ENCODE results near the gene YARS1. TPM values are rescaled to one million over a fixed set of nuclear protein-coding genes. Genes with fewer than 3 reads are reported as not detected.

Gene YARS1
- total and polyA plus RNA-seq, 2 of the 13 experiments (the other 11 are each of a cell fraction or from before 2014, with no cell fraction given), result 50.1 to 113 TPM

DNA sequence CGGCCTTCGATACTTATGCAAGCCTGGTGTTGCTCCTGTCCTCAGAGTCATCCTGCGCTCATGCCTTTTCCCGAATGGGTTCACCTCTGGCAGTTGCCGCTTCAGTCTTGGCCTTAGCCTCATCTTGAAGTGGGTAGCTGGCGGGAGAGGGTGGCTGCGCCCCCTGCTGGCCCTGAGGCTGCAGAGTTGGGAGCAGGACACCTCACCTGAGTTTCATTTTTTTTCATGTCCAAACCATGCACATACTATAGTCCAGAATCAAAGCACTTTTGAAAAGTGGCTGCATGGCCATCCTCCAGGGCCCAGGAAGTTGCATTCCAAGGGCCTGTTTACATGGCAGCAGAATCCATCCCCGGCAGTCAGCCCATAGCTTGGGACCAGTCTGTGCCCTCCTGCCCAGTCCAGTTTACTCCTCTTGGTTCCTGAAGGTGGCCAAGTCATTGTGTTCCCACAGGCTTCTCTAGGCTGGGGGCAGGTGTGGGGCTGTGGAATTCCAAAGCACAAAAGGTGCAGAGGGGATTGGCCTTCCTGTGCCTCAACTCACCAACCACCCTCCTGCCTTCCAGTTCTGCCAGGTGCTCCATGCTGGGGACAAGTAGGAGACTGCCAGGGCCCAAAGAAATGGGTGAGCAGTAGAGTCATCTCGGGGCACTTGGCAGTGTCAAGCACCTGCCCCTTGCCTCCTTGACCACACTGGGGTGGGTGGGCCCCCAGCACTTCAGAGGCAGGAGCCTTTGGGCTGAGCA, 44.0 kb downstream of the YARS1 start (continued):
- TF ChIP-seq EED (CRISPR knock-in tag; IDR thresholded peaks at IDR 0.05) (no peak), ATF7-NPFF (CRISPR knock-in tag; IDR thresholded peaks at IDR 0.05; ENCODE audit: low read depth) (peak; percentile 42; the same call in 1 of the 2 replicates), ZSCAN31 (CRISPR knock-in tag; IDR thresholded peaks at IDR 0.05; ENCODE audit: low read depth) (0 out of 2 replicates have a peak, but pooled peaks have one; percentile 42), ASH2L (IDR thresholded peaks at IDR 0.05; ENCODE audit: insufficient read length, low read depth, low read length) (no peak), ISL2 (CRISPR knock-in tag; IDR thresholded peaks at IDR 0.05) (0 out of 2 replicates have a peak, but pooled peaks have one; percentile 35), TARDBP (CRISPR knock-in tag; IDR thresholded peaks at IDR 0.05) (no peak), SETDB1 (CRISPR knock-in tag; IDR thresholded peaks at IDR 0.05; ENCODE audit: borderline replicate concordance) (no peak), SOX6 (IDR thresholded peaks at IDR 0.05) (no peak), SOX6 (CRISPR knock-in tag; IDR thresholded peaks at IDR 0.05) (peak; percentile 53), ZNF547 (CRISPR knock-in tag; IDR thresholded peaks at IDR 0.05) (no peak), ZNF124 (CRISPR knock-in tag; IDR thresholded peaks at IDR 0.05) (0 out of 2 replicates have a peak, but pooled peaks have one; percentile 26), SALL1 (CRISPR knock-in tag; IDR thresholded peaks at IDR 0.05) (peak; percentile 61), SAP130 (CRISPR knock-in tag; IDR thresholded peaks at IDR 0.05; ENCODE audit: low read depth) (peak; percentile 37; the same call in 1 of the 2 replicates), ZBTB3 (CRISPR knock-in tag; IDR thresholded peaks at IDR 0.05; ENCODE audit: borderline replicate concordance, low read depth) (no peak), ISX (CRISPR knock-in tag; conservative IDR thresholded peaks at IDR 0.05) (no peak), SMC3 (IDR thresholded peaks at IDR 0.05; ENCODE audit: low read length) (peak; percentile 86), NR2F6 (IDR thresholded peaks at IDR 0.05) (no peak), NR2F6 (CRISPR knock-in tag; IDR thresholded peaks at IDR 0.05) (no peak), ZFP37 (CRISPR knock-in tag; IDR thresholded peaks at IDR 0.05; ENCODE audit: borderline replicate concordance) (no peak)
- TF ChIP-seq, protein P1, sequence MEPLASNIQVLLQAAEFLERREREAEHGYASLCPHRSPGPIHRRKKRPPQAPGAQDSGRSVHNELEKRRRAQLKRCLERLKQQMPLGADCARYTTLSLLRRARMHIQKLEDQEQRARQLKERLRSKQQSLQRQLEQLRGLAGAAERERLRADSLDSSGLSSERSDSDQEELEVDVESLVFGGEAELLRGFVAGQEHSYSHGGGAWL (CRISPR knock-in tag; IDR thresholded peaks at IDR 0.05), result 0 out of 2 replicates have a peak, but pooled peaks have one; percentile 15
- TF ChIP-seq, protein P2, sequence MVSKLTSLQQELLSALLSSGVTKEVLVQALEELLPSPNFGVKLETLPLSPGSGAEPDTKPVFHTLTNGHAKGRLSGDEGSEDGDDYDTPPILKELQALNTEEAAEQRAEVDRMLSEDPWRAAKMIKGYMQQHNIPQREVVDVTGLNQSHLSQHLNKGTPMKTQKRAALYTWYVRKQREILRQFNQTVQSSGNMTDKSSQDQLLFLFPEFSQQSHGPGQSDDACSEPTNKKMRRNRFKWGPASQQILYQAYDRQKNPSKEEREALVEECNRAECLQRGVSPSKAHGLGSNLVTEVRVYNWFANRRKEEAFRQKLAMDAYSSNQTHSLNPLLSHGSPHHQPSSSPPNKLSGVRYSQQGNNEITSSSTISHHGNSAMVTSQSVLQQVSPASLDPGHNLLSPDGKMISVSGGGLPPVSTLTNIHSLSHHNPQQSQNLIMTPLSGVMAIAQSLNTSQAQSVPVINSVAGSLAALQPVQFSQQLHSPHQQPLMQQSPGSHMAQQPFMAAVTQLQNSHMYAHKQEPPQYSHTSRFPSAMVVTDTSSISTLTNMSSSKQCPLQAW (CRISPR knock-in tag; IDR thresholded peaks at IDR 0.05), result 0 out of 2 replicates have a peak, but pooled peaks have one; percentile 6
- TF ChIP-seq, protein P3, sequence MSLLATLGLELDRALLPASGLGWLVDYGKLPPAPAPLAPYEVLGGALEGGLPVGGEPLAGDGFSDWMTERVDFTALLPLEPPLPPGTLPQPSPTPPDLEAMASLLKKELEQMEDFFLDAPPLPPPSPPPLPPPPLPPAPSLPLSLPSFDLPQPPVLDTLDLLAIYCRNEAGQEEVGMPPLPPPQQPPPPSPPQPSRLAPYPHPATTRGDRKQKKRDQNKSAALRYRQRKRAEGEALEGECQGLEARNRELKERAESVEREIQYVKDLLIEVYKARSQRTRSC (CRISPR knock-in tag; IDR thresholded peaks at IDR 0.05; ENCODE audit: low read depth), result no peak
- TF ChIP-seq, protein P4, sequence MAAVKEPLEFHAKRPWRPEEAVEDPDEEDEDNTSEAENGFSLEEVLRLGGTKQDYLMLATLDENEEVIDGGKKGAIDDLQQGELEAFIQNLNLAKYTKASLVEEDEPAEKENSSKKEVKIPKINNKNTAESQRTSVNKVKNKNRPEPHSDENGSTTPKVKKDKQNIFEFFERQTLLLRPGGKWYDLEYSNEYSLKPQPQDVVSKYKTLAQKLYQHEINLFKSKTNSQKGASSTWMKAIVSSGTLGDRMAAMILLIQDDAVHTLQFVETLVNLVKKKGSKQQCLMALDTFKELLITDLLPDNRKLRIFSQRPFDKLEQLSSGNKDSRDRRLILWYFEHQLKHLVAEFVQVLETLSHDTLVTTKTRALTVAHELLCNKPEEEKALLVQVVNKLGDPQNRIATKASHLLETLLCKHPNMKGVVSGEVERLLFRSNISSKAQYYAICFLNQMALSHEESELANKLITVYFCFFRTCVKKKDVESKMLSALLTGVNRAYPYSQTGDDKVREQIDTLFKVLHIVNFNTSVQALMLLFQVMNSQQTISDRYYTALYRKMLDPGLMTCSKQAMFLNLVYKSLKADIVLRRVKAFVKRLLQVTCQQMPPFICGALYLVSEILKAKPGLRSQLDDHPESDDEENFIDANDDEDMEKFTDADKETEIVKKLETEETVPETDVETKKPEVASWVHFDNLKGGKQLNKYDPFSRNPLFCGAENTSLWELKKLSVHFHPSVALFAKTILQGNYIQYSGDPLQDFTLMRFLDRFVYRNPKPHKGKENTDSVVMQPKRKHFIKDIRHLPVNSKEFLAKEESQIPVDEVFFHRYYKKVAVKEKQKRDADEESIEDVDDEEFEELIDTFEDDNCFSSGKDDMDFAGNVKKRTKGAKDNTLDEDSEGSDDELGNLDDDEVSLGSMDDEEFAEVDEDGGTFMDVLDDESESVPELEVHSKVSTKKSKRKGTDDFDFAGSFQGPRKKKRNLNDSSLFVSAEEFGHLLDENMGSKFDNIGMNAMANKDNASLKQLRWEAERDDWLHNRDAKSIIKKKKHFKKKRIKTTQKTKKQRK (IDR thresholded peaks at IDR 0.05; ENCODE audit: low read length), result no peak
- TF ChIP-seq, protein P5, sequence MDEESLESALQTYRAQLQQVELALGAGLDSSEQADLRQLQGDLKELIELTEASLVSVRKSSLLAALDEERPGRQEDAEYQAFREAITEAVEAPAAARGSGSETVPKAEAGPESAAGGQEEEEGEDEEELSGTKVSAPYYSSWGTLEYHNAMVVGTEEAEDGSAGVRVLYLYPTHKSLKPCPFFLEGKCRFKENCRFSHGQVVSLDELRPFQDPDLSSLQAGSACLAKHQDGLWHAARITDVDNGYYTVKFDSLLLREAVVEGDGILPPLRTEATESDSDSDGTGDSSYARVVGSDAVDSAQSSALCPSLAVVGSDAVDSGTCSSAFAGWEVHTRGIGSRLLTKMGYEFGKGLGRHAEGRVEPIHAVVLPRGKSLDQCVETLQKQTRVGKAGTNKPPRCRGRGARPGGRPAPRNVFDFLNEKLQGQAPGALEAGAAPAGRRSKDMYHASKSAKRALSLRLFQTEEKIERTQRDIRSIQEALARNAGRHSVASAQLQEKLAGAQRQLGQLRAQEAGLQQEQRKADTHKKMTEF (CRISPR knock-in tag; IDR thresholded peaks at IDR 0.05), result peak; percentile 32; the same call in 1 of the 2 replicates

Measured in HepG2 (cell line).